ENCODE measurements around the gene ZNF577.

The ZNF577 gene

GRCh38 chr19:51887522-51888498, at the start of gene ZNF577:
ZNF577 (minus strand) TSS chr19:51887951; CDS start chr19:51880382, 7,569 bp downstream.
- Histone ChIP-seq H3K4me1 (no peaks in the 10 kb centered on the region), H3K9ac (no peak within 1 kb of the TSS), H3K36me3 (ENCODE audit: control insufficient read depth, insufficient read depth, low read length) (peaks cover 12% of the 10 kb centered on the region), H3K9me3 (ENCODE audit: control insufficient read depth, low read length) (no peaks in the 10 kb centered on the region), H3K4me2 (ENCODE audit: low read length) (peak within 1 kb of the TSS; percentile 84), H3K4me3 (ENCODE audit: low read depth, low read length) (peak within 1 kb of the TSS; percentile 96), H3K27ac (peak within 1 kb of the TSS; percentile 39), H3K79me2 (no peaks in the 10 kb centered on the region), H3K27me3 (ENCODE audit: control insufficient read depth, insufficient read depth, low read length) (no peaks in the 10 kb centered on the region), H2AFZ (peak within 1 kb of the TSS; percentile 68)
- no peak for TF ChIP-seq CTCF (IDR thresholded peaks at IDR 0.05)

- no peak overlapping the region for H3K4me3 ChIP-seq (ENCODE audit: low read depth, low read length)
- no peak overlapping the region for H3K9ac ChIP-seq
- H2AFZ ChIP-seq: no peak overlapping the region
- TF ChIP-seq CTCF (IDR thresholded peaks at IDR 0.05): no peak
- no peaks in the 10 kb centered on the region for H3K36me3 ChIP-seq (ENCODE audit: control insufficient read depth, insufficient read depth, low read length)
- no peaks in the 10 kb centered on the region for H3K27me3 ChIP-seq (ENCODE audit: control insufficient read depth, insufficient read depth, low read length)
- no peak overlapping the region for H3K27ac ChIP-seq
- H3K4me1 ChIP-seq: no peaks in the 10 kb centered on the region
- peaks cover 2% of the 10 kb centered on the region for H3K79me2 ChIP-seq
- no peak overlapping the region for H3K4me2 ChIP-seq (ENCODE audit: low read length)
- no peaks in the 10 kb centered on the region for H3K9me3 ChIP-seq (ENCODE audit: control insufficient read depth, low read length)
Observed at GRCh38 chr19:51931921-51932320, 44.2 kb upstream of the ZNF577 start.

GRCh38 chr19:51927859-51928258, 40.1 kb upstream of the ZNF577 start:
- no peak overlapping the region for H3K9ac ChIP-seq
- H3K27me3 ChIP-seq (ENCODE audit: control insufficient read depth, insufficient read depth, low read length): no peaks in the 10 kb centered on the region
- H3K4me3 ChIP-seq (ENCODE audit: low read depth, low read length): peak overlapping the region; percentile 93
- H3K36me3 ChIP-seq (ENCODE audit: control insufficient read depth, insufficient read depth, low read length): no peaks in the 10 kb centered on the region
- no peak for TF ChIP-seq CTCF (IDR thresholded peaks at IDR 0.05)
- H3K9me3 ChIP-seq (ENCODE audit: control insufficient read depth, low read length): no peaks in the 10 kb centered on the region
- H3K4me2 ChIP-seq (ENCODE audit: low read length): peak overlapping the region; percentile 78
- no peaks in the 10 kb centered on the region for H3K4me1 ChIP-seq
- peak overlapping the region; percentile 97 for H2AFZ ChIP-seq
- peak overlapping the region; percentile 95 for H3K27ac ChIP-seq
- H3K79me2 ChIP-seq: peaks cover 2% of the 10 kb centered on the region

- peaks cover 2% of the 10 kb centered on the region for H3K79me2 ChIP-seq
- no peaks in the 10 kb centered on the region for H3K4me1 ChIP-seq
Observed at GRCh38 chr19:51926784-51927741, 39.3 kb upstream of the ZNF577 start, which contains the start of gene ZNF613. ZNF613 (plus strand) TSS chr19:51927472; CDS start chr19:51936221, 8,749 bp downstream.

More at GRCh38 chr19:51926784-51927741, 39.3 kb upstream of the ZNF577 start, which contains the start of gene ZNF613:
- Histone ChIP-seq H3K9me3 (ENCODE audit: control insufficient read depth, low read length) (no peaks in the 10 kb centered on the region), H3K27ac (peak within 1 kb of the TSS; percentile 95), H3K27me3 (ENCODE audit: control insufficient read depth, insufficient read depth, low read length) (no peaks in the 10 kb centered on the region), H3K9ac (peak within 1 kb of the TSS; percentile 90), H2AFZ (peak within 1 kb of the TSS; percentile 97), H3K4me2 (ENCODE audit: low read length) (peak within 1 kb of the TSS; percentile 78), H3K36me3 (ENCODE audit: control insufficient read depth, insufficient read depth, low read length) (no peaks in the 10 kb centered on the region), H3K4me3 (ENCODE audit: low read depth, low read length) (peak within 1 kb of the TSS; percentile 93)
- TF ChIP-seq CTCF (IDR thresholded peaks at IDR 0.05): peak; percentile 38

Data from parathyroid adenoma (tissue), 2 donors.